Inflammatory macrophage treated with lipopolysaccharide for 4 hours (primary cell): Measurements from ENCODE around the gene ZNF469.

Source experiments
- DNase-seq: peaks from one replicate; pipeline ENCODE4 v3.0.0-alpha.2; 2020

The ZNF469 gene

DNA sequence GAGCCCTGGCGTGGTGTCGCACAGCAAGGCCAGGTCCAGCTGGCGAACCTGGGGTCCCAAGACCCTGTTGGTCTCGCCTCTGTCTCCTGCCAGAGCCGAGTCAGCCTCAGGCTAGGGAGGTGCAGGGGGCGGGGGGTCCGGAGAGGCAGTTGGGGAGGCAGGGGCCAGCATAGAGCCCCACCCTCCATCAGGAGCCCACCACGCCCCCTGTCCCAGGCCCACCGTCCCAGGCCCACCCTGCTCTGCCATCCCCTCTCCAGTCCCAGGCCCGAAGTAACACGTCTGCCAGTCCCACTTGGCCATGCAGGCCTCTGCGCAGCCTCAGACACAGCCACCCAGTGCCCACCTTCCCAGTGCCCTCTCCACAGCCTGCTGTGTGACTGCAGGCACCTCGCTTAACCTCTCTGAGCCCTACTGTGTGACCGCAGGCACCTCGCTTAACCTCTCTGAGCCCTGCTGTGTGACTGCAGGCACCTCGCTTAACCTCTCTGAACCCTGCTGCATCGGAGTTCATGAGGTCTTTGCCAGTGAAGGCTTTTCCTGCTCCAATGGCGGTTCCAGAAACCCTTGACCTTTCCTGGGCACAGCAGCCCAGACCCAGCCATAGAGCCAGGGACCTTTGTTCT is 29.3 kb downstream of the ZNF469 start:
- no peak for DNase-seq

DNA sequence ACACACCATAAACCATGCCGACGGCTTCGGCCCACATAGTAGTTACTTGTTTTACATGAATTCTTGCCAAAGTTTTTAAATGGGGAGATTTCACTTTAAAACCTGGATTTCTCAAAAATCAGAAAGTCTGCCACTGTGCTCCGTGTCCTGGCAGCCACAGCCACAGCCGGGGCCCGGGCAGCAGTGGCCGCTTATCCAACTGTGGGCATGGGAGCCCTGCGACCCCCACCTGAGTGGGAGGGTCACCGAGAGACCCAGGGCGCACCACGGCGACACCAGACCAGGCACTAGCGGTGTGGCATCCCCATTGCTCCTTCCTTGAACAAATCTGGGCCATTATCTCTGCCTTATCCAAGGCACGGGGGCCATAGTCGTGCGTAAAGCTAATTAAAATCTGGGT is 30.0 kb downstream of the ZNF469 start:
- no peak for DNase-seq

GRCh38 chr16:88413231-88413630 is 30.5 kb downstream of the ZNF469 start:
- no peak for DNase-seq

- no peak for DNase-seq
Measured at GRCh38 chr16:88413631-88414030, 30.9 kb downstream of the ZNF469 start.

GRCh38 chr16:88414521-88415380 is 32.0 kb downstream of the ZNF469 start:
- DNase-seq: no peak

GRCh38 chr16:88415381-88415705 is 32.6 kb downstream of the ZNF469 start:
- DNase-seq: no peak

- no peak for DNase-seq
Measured at GRCh38 chr16:88415713-88416323, 33.1 kb downstream of the ZNF469 start.

DNA sequence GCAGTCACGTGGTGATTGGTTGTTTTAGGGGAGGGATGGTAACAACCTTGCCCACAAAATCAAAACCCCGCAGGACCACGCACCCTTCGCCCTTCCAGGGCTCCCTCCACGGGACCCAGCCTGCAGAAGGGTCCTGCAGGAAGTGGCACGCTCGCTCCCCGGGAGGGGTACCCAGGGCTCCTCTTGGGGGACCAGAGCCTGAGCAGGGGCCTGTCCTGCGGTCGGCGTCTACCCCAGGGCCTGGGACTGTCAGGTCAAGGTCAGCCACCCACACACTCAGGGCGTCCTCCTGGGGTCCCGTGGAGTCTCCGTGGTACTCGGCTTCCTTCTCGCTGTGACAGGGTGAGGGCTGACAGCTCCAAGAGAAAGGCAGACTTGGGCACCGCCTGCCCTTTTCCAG is 33.9 kb downstream of the ZNF469 start:
- no peak for DNase-seq

- no peak for DNase-seq
Measured at GRCh38 chr16:88417684-88418476, 35.1 kb downstream of the ZNF469 start.

- no peak for DNase-seq
Measured at GRCh38 chr16:88418869-88419268, 36.1 kb downstream of the ZNF469 start.

GRCh38 chr16:88419790-88420189 is 37.0 kb downstream of the ZNF469 start:
- no peak for DNase-seq

DNA sequence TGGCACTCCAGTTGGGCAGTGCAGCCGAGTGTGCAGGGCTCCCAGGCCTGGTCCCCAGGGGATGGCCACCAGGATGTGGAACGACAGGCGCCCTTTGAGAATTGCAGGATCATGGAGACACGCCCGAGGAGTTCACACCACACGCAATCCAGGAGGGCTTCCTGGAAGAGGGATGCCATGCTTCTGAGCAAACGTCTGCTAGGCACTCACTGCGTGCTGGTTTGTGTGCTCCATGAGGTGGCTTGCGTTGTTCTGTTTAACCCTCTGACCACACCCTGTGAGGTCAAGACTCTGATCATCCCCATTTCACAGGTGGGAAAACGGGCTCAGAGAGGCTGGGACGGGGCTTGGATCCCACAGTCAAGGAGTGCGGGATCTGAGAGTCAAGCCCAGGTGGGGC is 37.7 kb downstream of the ZNF469 start:
- no peak for DNase-seq

- DNase-seq: no peak
Measured at GRCh38 chr16:88421301-88421700, 38.5 kb downstream of the ZNF469 start.

DNA sequence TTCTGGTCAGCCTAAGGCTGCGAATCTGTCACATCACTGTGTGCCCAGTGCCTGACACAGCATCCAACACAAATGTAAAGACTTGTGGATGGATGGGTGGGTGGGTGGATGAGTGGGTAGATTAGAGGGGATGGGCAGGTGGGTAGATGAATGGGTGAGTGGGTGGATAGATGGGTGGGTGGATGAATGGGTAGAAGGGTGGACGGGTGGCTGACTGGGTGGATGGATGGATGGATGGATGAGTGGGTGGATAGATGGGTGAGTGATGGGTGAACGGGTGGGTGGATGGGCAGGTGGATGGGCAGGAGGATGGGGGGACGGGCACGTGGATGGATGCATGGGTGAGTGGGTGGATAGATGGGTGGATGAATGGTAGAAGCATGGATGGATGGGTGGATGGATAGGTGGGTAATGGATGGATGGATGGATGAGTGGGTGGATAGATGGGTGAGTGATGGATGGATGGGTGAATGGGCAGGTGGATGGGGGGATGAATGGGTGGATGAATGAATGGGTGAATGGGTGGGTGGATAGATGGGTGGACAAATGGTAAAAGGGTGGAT is 39.2 kb downstream of the ZNF469 start:
- no peak for DNase-seq

- no peak for DNase-seq
Measured at GRCh38 chr16:88422733-88423447, 40.1 kb downstream of the ZNF469 start.

GRCh38 chr16:88423448-88423850 is 40.7 kb downstream of the ZNF469 start:
- no peak for DNase-seq

DNA sequence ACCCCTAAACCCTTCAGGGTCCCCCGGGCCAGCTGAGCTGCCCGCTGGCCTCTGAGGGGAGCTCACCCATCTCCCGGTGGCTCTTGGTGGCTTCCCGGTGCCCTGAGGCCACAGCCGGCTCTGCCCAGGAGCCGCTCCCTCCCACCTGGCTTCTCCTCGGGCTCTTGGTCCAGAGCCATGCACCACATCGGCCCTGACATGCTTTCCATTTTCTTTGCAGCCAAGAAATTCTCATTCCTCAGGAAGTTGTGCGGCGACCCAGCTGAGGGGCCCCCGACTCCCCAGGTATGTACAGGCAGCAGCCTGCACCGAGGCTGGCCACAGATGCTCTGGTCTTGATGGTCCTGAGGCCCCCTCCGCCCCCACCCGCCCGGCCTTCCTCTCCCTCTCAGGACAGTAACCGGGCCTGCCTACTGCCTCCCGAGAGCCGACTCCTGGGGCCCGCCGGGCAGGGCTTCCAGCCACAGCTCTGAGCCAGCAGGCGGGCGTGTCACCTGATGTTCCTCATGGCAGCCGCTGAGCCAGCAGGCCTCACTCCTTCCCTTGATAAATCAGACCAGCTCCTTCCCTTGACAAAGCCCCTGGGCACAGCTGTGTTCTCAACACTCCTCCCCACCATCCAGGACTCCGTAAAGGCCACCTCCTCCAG is 42.0 kb downstream of the ZNF469 start:
- DNase-seq: no peak

GRCh38 chr16:88426018-88426417 is 43.3 kb downstream of the ZNF469 start:
- DNase-seq: no peak

GRCh38 chr16:88427376-88427775 is 44.6 kb downstream of the ZNF469 start:
- DNase-seq: no peak

GRCh38 chr16:88428156-88428555 is 45.4 kb downstream of the ZNF469 start:
- DNase-seq: no peak

- no peak for DNase-seq
Measured at GRCh38 chr16:88428616-88429386, 46.0 kb downstream of the ZNF469 start.
